Osteocyte (in vitro differentiated cells): ENCODE data around the gene C5orf15. TPM values are rescaled to one million over a fixed set of nuclear protein-coding genes. Genes with fewer than 3 reads are reported as not detected.

ENCODE experiments used
- DNase-seq: peaks from one replicate; pipeline ENCODE4 v3.0.0; 2021; ENCODE audit warnings: mixed read lengths; ENCODE audit not compliant: unreplicated experiment; ENCODE audit errors: extremely low spot score
- H3K27ac Mint-ChIP-seq: one replicate; pipeline ENCODE4 v1.8.0; 2021; ENCODE audit warnings: mild to moderate bottlenecking, mixed read lengths; ENCODE audit not compliant: unreplicated experiment
- H3K27me3 Mint-ChIP-seq: one replicate; pipeline ENCODE4 v1.8.0; 2021; ENCODE audit warnings: mixed read lengths; ENCODE audit not compliant: unreplicated experiment
- H3K36me3 Mint-ChIP-seq: one replicate; pipeline ENCODE4 v1.8.0; 2021; ENCODE audit warnings: mixed read lengths; ENCODE audit not compliant: unreplicated experiment
- H3K4me1 Mint-ChIP-seq: one replicate; pipeline ENCODE4 v1.8.0; 2021; ENCODE audit warnings: mixed read lengths; ENCODE audit not compliant: unreplicated experiment
- H3K4me3 Mint-ChIP-seq: one replicate; pipeline ENCODE4 v1.8.0; 2021; ENCODE audit warnings: mild to moderate bottlenecking, moderate library complexity, mixed read lengths; ENCODE audit not compliant: unreplicated experiment
- H3K9me3 Mint-ChIP-seq: one replicate; pipeline ENCODE4 v1.8.0; 2021; ENCODE audit warnings: mixed read lengths; ENCODE audit not compliant: unreplicated experiment
- CTCF ChIP-seq: fragments of 200-600 bp; sonication (generic); IDR thresholded peaks from 2 replicates; pipeline ENCODE4 v1.5.0; 2021; ENCODE audit warnings: antibody characterized with exemption, mild to moderate bottlenecking, moderate library complexity
- total RNA-seq: library from RNA; stranded (reverse); gene quantifications from 2 replicates; pipeline ENCODE4 v1.2.1, GENCODE V29; 2021

C5orf15 gene
- total RNA-seq, 1 donor from 2014 or later, result 62.6 TPM

- peak; percentile 86 for DNase-seq
- peaks cover 29% of the 10 kb centered on the region for H3K4me1 Mint-ChIP-seq
These were observed 37.1 kb upstream of the C5orf15 start for GRCh38 chr5:134005417-134006061.

GRCh38 chr5:134004626-134005416 lies 36.4 kb upstream of the C5orf15 start, which contains the start of gene VDAC1:
Gene VDAC1 (minus strand): TSS chr5:134004975. CDS start chr5:133993012, 11,963 bp downstream.
- DNase-seq, result peak; percentile 92
- Mint-ChIP-seq H3K4me1 (peaks cover 32% of the 10 kb centered on the region), H3K36me3 (peaks cover 4% of the 10 kb centered on the region), H3K27me3 (no peaks in the 10 kb centered on the region), H3K4me3 (peak within 1 kb of the TSS; percentile 88), H3K27ac (peak within 1 kb of the TSS; percentile 97), H3K9me3 (no peaks in the 10 kb centered on the region)
- no peak for TF ChIP-seq CTCF

More at GRCh38 chr5:134005417-134006061, 37.1 kb upstream of the C5orf15 start:
- H3K9me3 Mint-ChIP-seq, result no peaks in the 10 kb centered on the region
- H3K27me3 Mint-ChIP-seq, result no peaks in the 10 kb centered on the region
- H3K36me3 Mint-ChIP-seq, result peaks cover 4% of the 10 kb centered on the region
- peak overlapping the region; percentile 88 for H3K4me3 Mint-ChIP-seq
- TF ChIP-seq CTCF, result no peak
- peak overlapping the region; percentile 97 for H3K27ac Mint-ChIP-seq

GRCh38 chr5:134003817-134004625 lies 35.6 kb upstream of the C5orf15 start:
- Mint-ChIP-seq H3K4me1 (peaks cover 36% of the 10 kb centered on the region), H3K27me3 (no peaks in the 10 kb centered on the region), H3K4me3 (peak overlapping the region; percentile 85), H3K9me3 (no peaks in the 10 kb centered on the region), H3K27ac (peak overlapping the region; percentile 88), H3K36me3 (peaks cover 4% of the 10 kb centered on the region)
- DNase-seq, result peak; percentile 85
- no peak for TF ChIP-seq CTCF

- no peaks in the 10 kb centered on the region for H3K9me3 Mint-ChIP-seq
- H3K27ac Mint-ChIP-seq, result peak overlapping the region; percentile 88
- no peaks in the 10 kb centered on the region for H3K27me3 Mint-ChIP-seq
- DNase-seq, result no peak
- TF ChIP-seq CTCF, result no peak
- peaks cover 4% of the 10 kb centered on the region for H3K36me3 Mint-ChIP-seq
- peak overlapping the region; percentile 85 for H3K4me3 Mint-ChIP-seq
- peaks cover 36% of the 10 kb centered on the region for H3K4me1 Mint-ChIP-seq
These were observed 34.8 kb upstream of the C5orf15 start for GRCh38 chr5:134003064-134003816.
